VCaP (cell line): ENCODE results near the gene SLC39A11.
A peak's percentile ranks its signal among the peaks of the same experiment; 100 is the strongest.

Source experiments
- H3K27ac ChIP-seq: fragments of 450-650 bp; 2 replicates; pipeline ENCODE4 v1.5.1; 2017
- TF ChIP-seq, protein P1 (sequence below): fragments of 450-650 bp; conservative IDR thresholded peaks from 2 replicates; pipeline ENCODE4 v1.5.1; 2017; ENCODE audit warnings: mild to moderate bottlenecking, moderate library complexity

SLC39A11 gene

DNA sequence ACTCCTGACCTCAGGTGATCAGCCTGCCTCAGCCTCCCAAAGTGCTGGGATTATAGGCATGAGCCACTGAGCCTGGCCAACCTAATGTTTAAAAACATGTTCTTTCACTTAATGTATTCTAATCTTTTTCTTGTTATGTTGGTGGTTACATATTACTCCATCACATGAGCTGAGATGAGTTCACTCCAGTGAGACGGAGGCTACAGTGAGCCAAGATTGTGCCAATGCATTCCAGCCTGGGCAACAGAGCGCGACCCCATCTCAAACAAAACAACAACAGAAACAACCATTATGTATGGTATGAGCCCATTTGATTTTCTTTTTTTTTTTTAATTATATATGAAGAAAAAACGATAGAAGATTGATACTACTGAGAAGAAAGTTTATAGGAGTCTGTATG is 39.6 kb downstream of the SLC39A11 start:
- peak overlapping the region; percentile 60 for H3K27ac ChIP-seq
- TF ChIP-seq, protein P1, sequence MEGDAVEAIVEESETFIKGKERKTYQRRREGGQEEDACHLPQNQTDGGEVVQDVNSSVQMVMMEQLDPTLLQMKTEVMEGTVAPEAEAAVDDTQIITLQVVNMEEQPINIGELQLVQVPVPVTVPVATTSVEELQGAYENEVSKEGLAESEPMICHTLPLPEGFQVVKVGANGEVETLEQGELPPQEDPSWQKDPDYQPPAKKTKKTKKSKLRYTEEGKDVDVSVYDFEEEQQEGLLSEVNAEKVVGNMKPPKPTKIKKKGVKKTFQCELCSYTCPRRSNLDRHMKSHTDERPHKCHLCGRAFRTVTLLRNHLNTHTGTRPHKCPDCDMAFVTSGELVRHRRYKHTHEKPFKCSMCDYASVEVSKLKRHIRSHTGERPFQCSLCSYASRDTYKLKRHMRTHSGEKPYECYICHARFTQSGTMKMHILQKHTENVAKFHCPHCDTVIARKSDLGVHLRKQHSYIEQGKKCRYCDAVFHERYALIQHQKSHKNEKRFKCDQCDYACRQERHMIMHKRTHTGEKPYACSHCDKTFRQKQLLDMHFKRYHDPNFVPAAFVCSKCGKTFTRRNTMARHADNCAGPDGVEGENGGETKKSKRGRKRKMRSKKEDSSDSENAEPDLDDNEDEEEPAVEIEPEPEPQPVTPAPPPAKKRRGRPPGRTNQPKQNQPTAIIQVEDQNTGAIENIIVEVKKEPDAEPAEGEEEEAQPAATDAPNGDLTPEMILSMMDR: no peak

DNA sequence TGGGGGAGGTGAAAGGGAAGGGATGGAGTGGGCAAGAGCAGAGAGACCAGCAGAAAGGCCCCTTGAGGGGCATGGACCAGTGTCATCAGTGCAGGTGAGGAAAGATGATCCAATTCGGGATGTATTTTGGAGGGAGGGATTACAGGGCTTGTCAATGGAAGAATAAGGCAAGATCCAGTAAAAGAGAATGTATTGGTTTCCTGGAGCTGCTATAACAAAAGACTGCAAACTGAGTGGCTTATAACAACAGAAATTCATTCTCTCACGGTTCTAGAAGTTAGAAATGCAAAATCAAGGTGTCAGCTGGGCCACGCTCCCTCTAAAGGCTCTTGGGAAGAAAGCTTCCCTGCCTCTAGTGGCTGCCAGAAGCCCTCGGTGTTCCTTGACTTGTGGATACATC is 41.7 kb downstream of the SLC39A11 start:
- TF ChIP-seq, protein P1: no peak
- H3K27ac ChIP-seq: no peak overlapping the region

- no peak overlapping the region for H3K27ac ChIP-seq
- TF ChIP-seq, protein P1: no peak
Measured at GRCh38 chr17:73048170-73048569, 44.3 kb downstream of the SLC39A11 start.

DNA sequence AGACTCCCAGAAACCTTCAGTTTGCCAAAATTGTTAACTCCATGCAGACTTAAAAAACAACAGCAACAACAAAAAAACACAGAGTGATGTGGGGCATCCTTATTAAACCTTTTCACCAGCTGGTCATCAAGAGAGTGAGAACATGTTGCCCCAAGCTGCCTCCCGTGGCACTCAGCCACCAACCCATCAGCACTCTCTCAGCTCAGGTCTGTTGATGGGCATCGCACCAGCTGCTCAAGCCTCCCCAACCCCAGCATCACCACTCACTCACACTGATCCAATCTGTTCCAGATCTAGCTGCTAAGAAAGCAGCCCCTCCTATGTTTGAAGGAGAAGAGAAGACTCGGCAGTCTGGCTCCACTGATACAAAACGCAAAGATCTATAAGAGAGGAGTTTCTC is 46.8 kb downstream of the SLC39A11 start:
- H3K27ac ChIP-seq: no peak overlapping the region
- TF ChIP-seq, protein P1: no peak

DNA sequence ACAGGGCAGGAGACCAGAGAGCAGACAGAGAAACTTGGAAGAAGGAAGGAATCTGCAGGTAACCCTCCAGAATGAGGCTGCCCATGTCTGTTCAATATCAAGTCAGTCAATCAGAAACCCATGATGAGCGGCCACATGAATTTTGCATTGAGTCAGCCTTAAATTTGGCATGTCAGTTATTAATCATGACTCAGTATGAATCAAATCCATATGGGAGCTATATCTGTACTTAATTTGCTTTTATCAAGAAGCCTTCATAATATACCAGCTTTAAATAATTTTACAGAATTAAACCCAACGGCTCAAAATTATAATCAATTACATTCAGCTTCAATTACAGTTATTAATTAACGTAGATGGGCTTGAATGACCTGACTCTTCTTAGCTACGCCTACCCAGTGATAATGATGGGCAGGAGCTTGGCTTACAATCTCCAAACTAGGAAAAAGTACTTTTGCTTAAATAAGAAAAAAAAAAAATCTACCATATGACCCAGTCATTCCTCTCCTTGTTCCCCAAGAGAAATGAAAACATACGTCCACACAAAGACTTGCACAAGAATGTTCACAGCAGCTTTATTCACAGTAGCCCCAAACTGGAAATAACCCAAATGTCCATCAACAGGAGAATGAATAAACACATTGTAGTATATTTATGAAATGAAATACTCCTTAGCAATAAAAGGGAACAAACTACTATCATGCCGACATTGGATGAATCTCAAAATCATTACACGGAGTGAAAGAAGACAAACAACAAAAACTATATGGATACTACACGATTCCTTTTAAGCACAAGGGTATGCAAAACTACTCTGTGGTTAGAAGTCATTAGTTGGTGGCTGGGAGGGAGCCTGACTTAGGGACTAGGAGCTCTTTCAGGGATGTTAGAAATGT is 48.6 kb downstream of the SLC39A11 start:
- no peak overlapping the region for H3K27ac ChIP-seq
- TF ChIP-seq, protein P1: no peak

GRCh38 chr17:73042809-73043685 is 49.4 kb downstream of the SLC39A11 start:
- no peak overlapping the region for H3K27ac ChIP-seq
- TF ChIP-seq, protein P1: no peak

- TF ChIP-seq, protein P1: no peak
- no peak overlapping the region for H3K27ac ChIP-seq
Measured at GRCh38 chr17:73042225-73042624, 50.3 kb downstream of the SLC39A11 start.
